HG03521 (cell line): ENCODE results near the gene RAMACL.
"Not testable (repeated sequence)": the region's sequence is repeated elsewhere in the genome, so short reads cannot be mapped to it uniquely, and the experiment has no call there.

Experiments
- ATAC-seq: cut with Tn5 transposase; IDR thresholded peaks from one replicate; pipeline ENCODE4 v1.9.1; 2021; ENCODE audit warnings: mild to moderate bottlenecking, moderate library complexity; ENCODE audit not compliant: unreplicated experiment

RAMACL gene

GRCh38 chr6:166596776-166597507, 10.5 kb upstream of the RAMACL start:
- ATAC-seq = no peak

GRCh38 chr6:166595949-166596348, 9.5 kb upstream of the RAMACL start:
- ATAC-seq = no peak

- no peak for ATAC-seq
Measured at GRCh38 chr6:166595061-166595780, 8.7 kb upstream of the RAMACL start.

GRCh38 chr6:166592821-166593220, 6.3 kb upstream of the RAMACL start:
- ATAC-seq = no peak

- ATAC-seq = no peak
Measured at GRCh38 chr6:166591961-166592520, 5.6 kb upstream of the RAMACL start.

GRCh38 chr6:166591026-166591425, 4.5 kb upstream of the RAMACL start:
- no peak for ATAC-seq

- no peak for ATAC-seq
Measured at GRCh38 chr6:166589786-166590574, 3.5 kb upstream of the RAMACL start.

- no peak for ATAC-seq
Measured at GRCh38 chr6:166589337-166589731, 2.9 kb upstream of the RAMACL start.

- ATAC-seq = no peak
Measured at GRCh38 chr6:166588691-166589336, 2.3 kb upstream of the RAMACL start.

GRCh38 chr6:166587631-166588413, 1.3 kb upstream of the RAMACL start:
- peak; percentile 78 for ATAC-seq

GRCh38 chr6:166584853-166585429, 1.5 kb downstream of the RAMACL start:
- ATAC-seq = no peak

- no peak for ATAC-seq
Measured at GRCh38 chr6:166584155-166584554, 2.3 kb downstream of the RAMACL start.

GRCh38 chr6:166583230-166583965, 3.1 kb downstream of the RAMACL start:
- ATAC-seq = no peak

- ATAC-seq = no peak
Measured at GRCh38 chr6:166582258-166582657, 4.2 kb downstream of the RAMACL start.

GRCh38 chr6:166581801-166582200, 4.7 kb downstream of the RAMACL start:
- not testable (repeated sequence) for ATAC-seq

GRCh38 chr6:166581091-166581511, 5.4 kb downstream of the RAMACL start:
- ATAC-seq = no peak

- ATAC-seq = no peak
Measured at GRCh38 chr6:166580076-166581050, 6.1 kb downstream of the RAMACL start.
